KBM-7 (cell line): Measurements from ENCODE around the gene PRPF40A.

Source experiments
- DNase-seq: peaks from one replicate; pipeline ENCODE4 v3.0.0-alpha.2; 2015
- in situ Hi-C: fragments of 300-500 bp; cut with MboI; formaldehyde crosslinking; loops from 2 replicates; pipeline ENCODE4 v1.14.3; 2020; ENCODE audit warnings: low sequenced_read_pairs, low pct_unique_long_range_greater_than_20kb, mixed read lengths

The PRPF40A gene

GRCh38 chr2:152718909-152719645 lies 1.8 kb upstream of the PRPF40A start:
- peak; percentile 78 for DNase-seq
- in situ Hi-C loops, result no loop called here

- peak; percentile 94 for DNase-seq
- in situ Hi-C loops, result no loop called here
These were observed 1.0 kb upstream of the PRPF40A start, which contains the start of gene ARL6IP6 for GRCh38 chr2:152718076-152718908. Gene ARL6IP6 (plus strand): TSS chr2:152718620. CDS start chr2:152718625, 5 bp downstream.

GRCh38 chr2:152716805-152717227 lies 445 bp downstream of the PRPF40A start:
- DNase-seq, result no peak
- in situ Hi-C loops, result no loop called here

- peak; percentile 63 for DNase-seq
- in situ Hi-C loops, result no loop called here
These were observed 1.3 kb downstream of the PRPF40A start for GRCh38 chr2:152715854-152716428.

- no peak for DNase-seq
- in situ Hi-C loops, result no loop called here
These were observed 2.1 kb downstream of the PRPF40A start for GRCh38 chr2:152715112-152715511.

- in situ Hi-C loops, result no loop called here
- DNase-seq, result no peak
These were observed 6.5 kb downstream of the PRPF40A start for GRCh38 chr2:152710713-152711112.

- in situ Hi-C loops, result no loop called here
- no peak for DNase-seq
These were observed 8.5 kb downstream of the PRPF40A start for GRCh38 chr2:152708742-152709141.

- DNase-seq, result no peak
- in situ Hi-C loops, result no loop called here
These were observed 10.7 kb downstream of the PRPF40A start for GRCh38 chr2:152706477-152707021.

- in situ Hi-C loops, result no loop called here
- DNase-seq, result peak; percentile 33
These were observed 16.1 kb downstream of the PRPF40A start for GRCh38 chr2:152701198-152701597.

- no peak for DNase-seq
- in situ Hi-C loops, result no loop called here
These were observed 20.8 kb downstream of the PRPF40A start for GRCh38 chr2:152696476-152696875.

- no peak for DNase-seq
- in situ Hi-C loops, result no loop called here
These were observed 21.5 kb downstream of the PRPF40A start for GRCh38 chr2:152695763-152696162.

- in situ Hi-C loops, result no loop called here
- no peak for DNase-seq
These were observed 23.1 kb downstream of the PRPF40A start for GRCh38 chr2:152694161-152694661.

GRCh38 chr2:152693033-152693432 lies 24.2 kb downstream of the PRPF40A start:
- DNase-seq, result no peak
- in situ Hi-C loops, result no loop called here

- in situ Hi-C loops, result no loop called here
- DNase-seq, result no peak
These were observed 30.9 kb downstream of the PRPF40A start for GRCh38 chr2:152686321-152686720.

- DNase-seq, result no peak
- in situ Hi-C loops, result no loop called here
These were observed 33.9 kb downstream of the PRPF40A start for GRCh38 chr2:152683400-152683799.

- in situ Hi-C loops, result no loop called here
- DNase-seq, result no peak
These were observed 34.6 kb downstream of the PRPF40A start for GRCh38 chr2:152682663-152683062.

- in situ Hi-C loops, result no loop called here
- no peak for DNase-seq
These were observed 38.5 kb downstream of the PRPF40A start for GRCh38 chr2:152678808-152679207.

GRCh38 chr2:152676461-152676860 lies 40.8 kb downstream of the PRPF40A start:
- in situ Hi-C loops, result no loop called here
- DNase-seq, result no peak

GRCh38 chr2:152674334-152674733 lies 42.9 kb downstream of the PRPF40A start:
- in situ Hi-C loops, result no loop called here

More at GRCh38 chr2:152674334-152674733, 42.9 kb downstream of the PRPF40A start:
- no peak for DNase-seq
